Gastroesophageal sphincter (tissue), 4 donors: ENCODE results near the gene SLC25A1. TPM values are rescaled to one million over a fixed set of nuclear protein-coding genes. Genes with fewer than 3 reads are reported as not detected.

Experiments
- ATAC-seq: fragments of 150-250 bp; one replicate; pipeline ENCODE4 v1.9.1; 2016; ENCODE audit warnings: mild to moderate bottlenecking, moderate library complexity
- H3K27ac ChIP-seq, 4 donors: fragments of 200-600 bp; sonication (generic) in 3 of 4; 1 replicate in 3 of 4; 2 replicates in 1 of 4; pipeline ENCODE4 v1.5.1; 2016 to 2019
- H3K27me3 ChIP-seq: fragments of 200-600 bp; sonication (generic); one replicate; pipeline ENCODE4 v1.5.1; 2019
- H3K36me3 ChIP-seq, 2 donors: fragments of 200-600 bp; sonication (generic); one replicate each; pipeline ENCODE4 v1.5.1; 2019; ENCODE audit warnings: control low read depth in 1 of 2
- H3K4me1 ChIP-seq, 3 donors: fragments of 200-600 bp; sonication (generic); 1 replicate in 2 of 3; 2 replicates in 1 of 3; pipeline ENCODE4 v1.5.1; 2016 to 2019; ENCODE audit warnings: control low read depth in 2 of 3
- H3K4me3 ChIP-seq, 2 donors: fragments of 200-600 bp; sonication (generic); one replicate each; pipeline ENCODE4 v1.5.1; 2019; ENCODE audit warnings: mild to moderate bottlenecking in 1 of 2, moderate library complexity in 1 of 2
- H3K9me3 ChIP-seq, 3 donors: fragments of 200-600 bp; sonication (generic); one replicate each; pipeline ENCODE4 v1.5.1; 2017 to 2019; ENCODE audit warnings: control low read depth in 2 of 3
- EP300 ChIP-seq: sonication (generic); formaldehyde crosslinking; IDR thresholded peaks from one replicate; pipeline ENCODE4 v1.6.1; 2017; ENCODE audit warnings: antibody characterized with exemption, mild to moderate bottlenecking
- POLR2A ChIP-seq, 2 donors: fragments of 450-650 bp; IDR thresholded peaks; one replicate each; pipeline ENCODE4 v1.6.1; 2017; ENCODE audit warnings: antibody characterized with exemption in 2 of 2, mild to moderate bottlenecking in 2 of 2, moderate library complexity in 1 of 2
- POLR2AphosphoS5 ChIP-seq: sonication (generic); formaldehyde crosslinking; IDR thresholded peaks from one replicate; pipeline ENCODE4 v1.6.1; 2017; ENCODE audit warnings: antibody characterized with exemption
- WGBS, 2 donors: methylation state at CpG; one replicate each; pipeline ENCODE4 v1.1.5; 2018; ENCODE audit warnings: low coverage in 1 of 2; 5-methylcytosine and 5-hydroxymethylcytosine counted together
- total RNA-seq, 4 donors: library from RNA; depleted of rRNA; stranded (reverse); fragments of >200 nt; gene quantifications; one replicate each; pipeline ENCODE4 v1.1.0, GENCODE V29; 2016
- TF ChIP-seq, protein P1 (sequence below), 4 experiments: fragments of 200-600 bp in 2 of 4; fragments of 450-650 bp in 2 of 4; sonication (generic) in 1 of 4; IDR thresholded peaks; one replicate each; pipeline ENCODE4 v1.5.1; 2017 to 2019; ENCODE audit warnings: antibody characterized with exemption in 4 of 4, mild to moderate bottlenecking in 2 of 4, moderate library complexity in 2 of 4

The SLC25A1 gene
- total RNA-seq, 4 donors from 2014 or later: 42.1 to 69.9 (median 51.1) TPM

- Histone ChIP-seq H3K27me3 (no peaks in the 10 kb centered on the region), H3K4me1 (peaks cover 0 to 2% (median 0%) of the 10 kb centered on the region in 3 donors), H3K9me3 (no peaks in the 10 kb centered on the region), H3K36me3 (peaks cover 0 to 100% of the 10 kb centered on the region in 2 donors), H3K4me3 (no peak overlapping the region), H3K27ac (no peak overlapping the region)
- TF ChIP-seq EP300 (no peak), POLR2AphosphoS5 (no peak)
- WGBS, 2 donors: 80 to 90% methylated on average over 2 of the region's 11 CpGs
- no peak for ATAC-seq
These were observed 40.9 kb downstream of the SLC25A1 start for GRCh38 chr22:19137384-19138216.

GRCh38 chr22:19136915-19137314 lies 41.6 kb downstream of the SLC25A1 start:
- Histone ChIP-seq H3K9me3 (no peaks in the 10 kb centered on the region), H3K27ac (no peak overlapping the region), H3K36me3 (peaks cover 0 to 100% of the 10 kb centered on the region in 2 donors), H3K27me3 (no peaks in the 10 kb centered on the region), H3K4me1 (no peaks in the 10 kb centered on the region), H3K4me3 (no peak overlapping the region)
- TF ChIP-seq POLR2AphosphoS5 (no peak), POLR2A (IDR thresholded peaks at IDR 0.05) (no peak), EP300 (no peak)
- TF ChIP-seq, protein P1, sequence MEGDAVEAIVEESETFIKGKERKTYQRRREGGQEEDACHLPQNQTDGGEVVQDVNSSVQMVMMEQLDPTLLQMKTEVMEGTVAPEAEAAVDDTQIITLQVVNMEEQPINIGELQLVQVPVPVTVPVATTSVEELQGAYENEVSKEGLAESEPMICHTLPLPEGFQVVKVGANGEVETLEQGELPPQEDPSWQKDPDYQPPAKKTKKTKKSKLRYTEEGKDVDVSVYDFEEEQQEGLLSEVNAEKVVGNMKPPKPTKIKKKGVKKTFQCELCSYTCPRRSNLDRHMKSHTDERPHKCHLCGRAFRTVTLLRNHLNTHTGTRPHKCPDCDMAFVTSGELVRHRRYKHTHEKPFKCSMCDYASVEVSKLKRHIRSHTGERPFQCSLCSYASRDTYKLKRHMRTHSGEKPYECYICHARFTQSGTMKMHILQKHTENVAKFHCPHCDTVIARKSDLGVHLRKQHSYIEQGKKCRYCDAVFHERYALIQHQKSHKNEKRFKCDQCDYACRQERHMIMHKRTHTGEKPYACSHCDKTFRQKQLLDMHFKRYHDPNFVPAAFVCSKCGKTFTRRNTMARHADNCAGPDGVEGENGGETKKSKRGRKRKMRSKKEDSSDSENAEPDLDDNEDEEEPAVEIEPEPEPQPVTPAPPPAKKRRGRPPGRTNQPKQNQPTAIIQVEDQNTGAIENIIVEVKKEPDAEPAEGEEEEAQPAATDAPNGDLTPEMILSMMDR (IDR thresholded peaks at IDR 0.05): no peak
- WGBS, 2 donors: 92 to 96% methylated on average over 2 to 4 of the region's 10 CpGs
- ATAC-seq: no peak

GRCh38 chr22:19134874-19135273 lies 43.7 kb downstream of the SLC25A1 start:
- Histone ChIP-seq H3K9me3 (no peaks in the 10 kb centered on the region), H3K4me3 (no peak overlapping the region), H3K27ac (no peak overlapping the region), H3K36me3 (peaks cover 0 to 86% of the 10 kb centered on the region in 2 donors), H3K4me1 (no peaks in the 10 kb centered on the region), H3K27me3 (no peaks in the 10 kb centered on the region)
- WGBS, 2 donors: 93% methylated on average over 8 of the region's 18 CpGs; no CpG with 5 or more reads in 1 of the 2 donors
- ATAC-seq: no peak
- no peak for TF ChIP-seq EP300
- TF ChIP-seq, protein P1 (IDR thresholded peaks at IDR 0.05): no peak
- TF ChIP-seq POLR2AphosphoS5: no peak
- TF ChIP-seq POLR2A (IDR thresholded peaks at IDR 0.05): no peak

DNA sequence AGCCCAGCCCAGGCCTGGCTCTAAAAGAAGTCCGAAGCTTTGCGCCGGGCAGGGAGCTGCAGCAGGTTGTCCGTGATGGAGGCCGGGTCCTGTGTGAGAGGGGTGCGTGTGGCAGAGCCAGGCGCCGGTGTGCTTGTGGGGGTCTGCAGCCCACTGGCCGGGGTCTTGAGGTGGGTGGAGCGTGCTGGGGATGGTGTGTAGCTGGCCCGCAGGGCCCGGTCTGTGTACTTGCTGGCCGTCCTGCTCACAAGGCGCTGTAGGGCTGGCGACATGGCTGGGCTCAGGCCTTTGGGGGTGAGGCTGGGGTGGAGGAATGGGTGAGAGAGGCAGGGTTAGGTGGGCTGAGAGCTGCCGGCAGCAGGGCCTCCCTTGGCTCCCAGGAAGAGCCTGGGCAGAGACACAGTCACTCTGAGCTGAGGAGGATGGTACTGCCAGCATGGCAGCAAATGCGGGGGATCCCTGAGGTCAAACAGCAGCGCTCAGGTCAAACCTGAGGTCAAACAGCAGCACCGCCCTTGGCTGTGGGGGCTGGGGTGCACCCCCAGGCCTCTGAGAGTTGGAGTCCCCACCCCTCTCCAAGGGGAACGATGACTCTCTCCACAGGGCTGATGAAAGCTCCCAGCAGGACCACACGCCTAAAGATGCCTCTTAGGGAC lies 44.2 kb downstream of the SLC25A1 start:
- no peaks in the 10 kb centered on the region for H3K9me3 ChIP-seq
- H3K4me3 ChIP-seq: no peak overlapping the region
- TF ChIP-seq, protein P1 (IDR thresholded peaks at IDR 0.05): no peak
- no peak for TF ChIP-seq EP300
- H3K36me3 ChIP-seq: peaks cover 0 to 80% of the 10 kb centered on the region in 2 donors
- ATAC-seq: no peak
- H3K27me3 ChIP-seq: no peaks in the 10 kb centered on the region
- no peak overlapping the region for H3K27ac ChIP-seq
- 92% methylated on average over 2 of the region's 21 CpGs; no CpG with 5 or more reads in 1 of the 2 donors for WGBS, 2 donors
- H3K4me1 ChIP-seq: no peaks in the 10 kb centered on the region

- 96% methylated on average over 4 of the region's 13 CpGs; no CpG with 5 or more reads in 1 of the 2 donors for WGBS, 2 donors
- TF ChIP-seq, protein P1 (IDR thresholded peaks at IDR 0.05): no peak
- TF ChIP-seq POLR2AphosphoS5 (no peak), EP300 (no peak), POLR2A (IDR thresholded peaks at IDR 0.05) (no peak)
- H3K27ac ChIP-seq: no peak overlapping the region
- H3K4me1 ChIP-seq: no peaks in the 10 kb centered on the region
- ATAC-seq: no peak
- no peaks in the 10 kb centered on the region for H3K27me3 ChIP-seq
- peaks cover 0 to 73% of the 10 kb centered on the region in 2 donors for H3K36me3 ChIP-seq
- H3K9me3 ChIP-seq: no peaks in the 10 kb centered on the region
- no peak overlapping the region for H3K4me3 ChIP-seq
These were observed 45.0 kb downstream of the SLC25A1 start for GRCh38 chr22:19133561-19133960.
